ENCODE data around the gene CAPN8.
A peak's percentile ranks its signal among the peaks of the same experiment; 100 is the strongest.

The CAPN8 gene

GRCh38 chr1:223665592-223666312 is at the start of gene CAPN8:
CAPN8 (minus strand) TSS chr1:223665701; CDS start chr1:223665646, 55 bp downstream.
- DNase-seq (ENCODE audit: low read depth in 2 of 2) = no peak

DNA sequence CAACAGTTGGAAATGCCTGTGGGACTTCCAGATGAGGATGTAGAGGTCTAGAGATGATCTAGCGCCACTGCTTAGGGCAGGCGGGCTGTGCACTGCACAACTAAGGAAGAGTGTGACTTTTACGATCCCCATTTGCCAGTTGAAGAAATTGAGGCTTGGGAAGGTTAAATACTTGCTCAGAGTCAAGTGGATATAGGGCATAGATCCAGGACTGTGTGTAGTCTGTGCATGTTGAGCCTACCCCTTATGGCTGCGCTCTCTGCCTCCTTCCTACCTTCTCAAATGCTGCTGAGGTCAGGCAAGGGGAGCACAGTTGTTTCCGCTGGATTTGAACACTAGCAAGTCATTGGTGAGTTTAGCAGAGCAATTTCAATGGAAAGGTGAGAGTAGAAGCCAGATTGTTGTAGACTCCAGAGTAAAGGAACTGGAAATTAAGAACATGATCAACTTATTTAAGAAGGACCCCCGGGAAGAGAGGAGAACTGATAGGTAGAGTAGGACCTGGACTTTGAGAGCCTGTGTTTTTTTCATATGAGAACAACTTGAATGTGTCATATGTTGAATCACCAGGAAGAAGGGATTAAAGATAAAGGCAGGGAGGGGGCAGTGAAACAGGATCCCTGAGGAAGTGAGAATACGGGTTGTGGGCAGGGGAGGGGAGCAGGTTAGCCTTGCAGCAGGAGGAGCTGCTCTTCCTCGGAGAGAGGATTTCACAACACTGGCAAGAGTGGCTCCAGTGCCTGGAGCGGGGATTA is 49.5 kb upstream of the CAPN8 start:
- DNase-seq (ENCODE audit: low read depth in 2 of 2) = no peak

DNA sequence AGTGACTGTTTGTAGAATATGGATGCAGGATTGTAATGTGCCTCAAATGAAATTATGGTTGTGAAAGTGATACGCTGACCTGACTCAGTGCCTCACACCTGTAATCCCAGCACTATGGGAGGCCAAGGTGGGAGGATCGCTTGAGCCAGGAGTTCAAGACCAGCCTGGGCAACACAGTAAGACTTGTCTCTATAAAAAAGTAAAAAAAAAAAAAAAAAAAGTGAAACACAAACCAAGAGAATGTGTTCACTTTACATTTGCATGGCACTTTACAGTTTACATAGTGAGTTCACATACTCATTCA is 48.9 kb upstream of the CAPN8 start:
- DNase-seq (ENCODE audit: low read depth in 2 of 2) = no peak

DNA sequence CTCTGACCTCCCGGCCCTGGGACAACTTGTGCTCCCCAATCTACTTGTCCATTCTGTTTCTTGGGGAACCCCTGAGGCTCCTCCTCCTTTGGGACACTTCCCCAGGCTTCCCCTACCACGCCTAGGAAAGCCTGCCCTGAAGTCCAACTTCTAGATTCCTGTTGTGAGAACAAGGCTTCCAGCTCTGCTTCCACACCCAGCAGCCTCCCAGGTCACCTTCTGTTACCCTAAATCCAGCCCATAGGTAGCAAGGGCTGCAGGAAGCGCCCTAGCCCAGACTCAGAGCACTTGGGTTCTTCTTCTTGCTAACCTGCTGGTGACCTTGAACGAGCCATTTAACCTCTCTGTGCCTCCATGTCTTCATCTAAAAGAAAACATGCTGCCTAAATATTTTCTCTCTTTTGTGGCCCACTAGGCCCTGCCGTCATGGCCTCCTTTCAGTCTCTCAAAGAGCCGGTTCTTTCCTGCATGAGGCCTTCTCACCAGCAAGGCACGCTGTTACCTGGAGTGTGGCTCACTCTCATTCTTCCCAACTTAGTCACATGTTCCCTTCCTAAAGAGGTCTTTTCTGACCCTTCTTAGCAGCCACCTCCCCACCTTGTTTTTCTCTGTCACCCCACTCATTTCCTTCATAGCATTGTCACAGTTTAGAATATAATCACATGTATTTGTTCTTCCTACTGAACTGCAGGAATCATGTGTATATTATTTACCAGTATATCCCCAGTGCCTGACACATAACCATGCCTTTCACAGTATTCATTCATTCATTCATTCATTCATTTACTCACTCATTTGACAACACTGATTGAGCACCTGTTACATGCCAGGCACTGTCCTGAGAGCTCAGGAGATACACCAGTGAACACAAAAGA is 48.3 kb upstream of the CAPN8 start:
- no peak for DNase-seq (ENCODE audit: low read depth in 2 of 2)

DNA sequence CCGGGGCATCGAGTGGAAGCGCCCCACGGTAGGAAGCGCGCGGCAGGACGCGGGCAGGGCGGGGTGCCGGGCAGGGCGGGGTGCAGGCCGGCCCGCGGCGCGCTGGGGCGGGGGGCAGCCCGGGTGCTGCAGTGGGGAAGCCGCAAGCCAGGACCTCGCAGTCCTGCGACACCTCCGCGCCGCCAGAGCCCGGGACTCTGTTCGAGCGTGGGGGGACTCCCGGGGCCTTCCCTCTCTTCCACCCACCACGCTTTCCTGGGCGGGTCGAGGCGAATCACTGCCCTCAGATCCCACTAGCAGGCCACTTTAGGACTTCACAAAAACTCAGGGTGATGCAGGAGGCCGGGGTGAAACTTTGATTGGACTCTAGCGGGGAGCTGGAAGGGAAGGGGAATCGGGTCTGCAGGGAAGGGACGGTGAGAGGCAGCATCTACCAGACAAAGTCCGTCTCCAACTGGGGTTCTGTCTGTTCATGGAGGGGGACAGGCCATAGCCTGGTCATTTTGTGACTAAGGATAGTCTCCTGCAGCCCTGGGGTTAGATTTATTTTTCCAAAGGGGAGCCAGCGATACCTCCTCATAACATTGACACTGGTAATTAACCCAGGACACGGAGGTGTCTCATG is 47.5 kb upstream of the CAPN8 start:
- peak in 1 of 2 donors; percentile 31 for DNase-seq (ENCODE audit: low read depth in 2 of 2)

DNA sequence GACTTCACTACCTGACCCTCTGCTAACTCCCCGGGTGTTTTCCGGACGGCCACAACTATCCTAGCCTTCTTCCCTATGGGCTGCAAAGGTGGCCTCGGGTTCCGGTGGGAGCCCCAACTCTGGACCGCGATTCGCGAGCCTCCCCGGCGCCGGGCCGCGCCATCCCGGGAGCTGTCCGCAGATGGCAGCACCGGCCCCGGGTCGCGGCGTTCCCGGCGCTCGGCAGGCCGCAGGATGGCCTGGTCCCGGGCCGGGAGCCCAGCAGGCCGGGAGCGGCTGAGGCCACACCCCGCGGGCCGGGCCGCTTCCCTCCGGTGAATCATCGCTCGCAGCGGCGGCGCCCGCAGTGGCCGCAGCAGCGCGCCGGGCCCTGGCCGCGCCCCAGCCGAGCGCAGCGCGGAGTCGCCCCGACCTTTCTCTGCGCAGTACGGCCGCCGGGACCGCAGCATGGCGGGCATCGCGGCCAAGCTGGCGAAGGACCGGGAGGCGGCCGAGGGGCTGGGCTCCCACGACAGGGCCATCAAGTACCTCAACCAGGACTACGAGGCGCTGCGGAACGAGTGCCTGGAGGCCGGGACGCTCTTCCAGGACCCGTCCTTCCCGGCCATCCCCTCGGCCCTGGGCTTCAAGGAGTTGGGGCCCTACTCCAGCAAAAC is 46.8 kb upstream of the CAPN8 start, which contains the start of gene CAPN2:
Gene CAPN2 (plus strand): TSS at position 346 of the 656 bp plus-strand sequence. CDS start 102 bp downstream, at position 448.
- DNase-seq (ENCODE audit: low read depth in 2 of 2) = peak; percentile 33 to 37

DNA sequence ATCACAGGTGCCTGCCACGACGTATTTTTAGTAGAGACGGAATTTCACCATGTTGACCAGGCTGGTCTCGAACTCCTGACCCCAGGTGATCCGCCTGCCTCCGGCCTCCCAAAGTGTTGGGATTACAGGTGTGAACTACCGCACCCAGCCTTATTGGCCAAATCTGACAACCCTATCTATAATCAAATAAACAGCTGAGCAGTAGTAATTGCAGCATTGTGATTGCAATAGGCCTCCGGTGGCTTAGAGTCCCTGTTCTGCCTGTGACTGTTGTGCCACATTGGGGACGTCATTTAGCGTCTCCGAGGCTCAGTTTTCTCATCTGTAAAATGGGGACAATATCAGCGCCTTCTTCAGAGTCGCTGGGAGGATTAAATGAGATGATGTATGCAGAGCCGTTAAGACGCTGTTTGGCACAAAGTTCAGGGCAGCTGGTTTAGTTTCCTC is 46.3 kb upstream of the CAPN8 start:
- DNase-seq (ENCODE audit: low read depth in 2 of 2) = no peak

GRCh38 chr1:223711173-223711572 is 45.7 kb upstream of the CAPN8 start:
- no peak for DNase-seq (ENCODE audit: low read depth in 2 of 2)

DNA sequence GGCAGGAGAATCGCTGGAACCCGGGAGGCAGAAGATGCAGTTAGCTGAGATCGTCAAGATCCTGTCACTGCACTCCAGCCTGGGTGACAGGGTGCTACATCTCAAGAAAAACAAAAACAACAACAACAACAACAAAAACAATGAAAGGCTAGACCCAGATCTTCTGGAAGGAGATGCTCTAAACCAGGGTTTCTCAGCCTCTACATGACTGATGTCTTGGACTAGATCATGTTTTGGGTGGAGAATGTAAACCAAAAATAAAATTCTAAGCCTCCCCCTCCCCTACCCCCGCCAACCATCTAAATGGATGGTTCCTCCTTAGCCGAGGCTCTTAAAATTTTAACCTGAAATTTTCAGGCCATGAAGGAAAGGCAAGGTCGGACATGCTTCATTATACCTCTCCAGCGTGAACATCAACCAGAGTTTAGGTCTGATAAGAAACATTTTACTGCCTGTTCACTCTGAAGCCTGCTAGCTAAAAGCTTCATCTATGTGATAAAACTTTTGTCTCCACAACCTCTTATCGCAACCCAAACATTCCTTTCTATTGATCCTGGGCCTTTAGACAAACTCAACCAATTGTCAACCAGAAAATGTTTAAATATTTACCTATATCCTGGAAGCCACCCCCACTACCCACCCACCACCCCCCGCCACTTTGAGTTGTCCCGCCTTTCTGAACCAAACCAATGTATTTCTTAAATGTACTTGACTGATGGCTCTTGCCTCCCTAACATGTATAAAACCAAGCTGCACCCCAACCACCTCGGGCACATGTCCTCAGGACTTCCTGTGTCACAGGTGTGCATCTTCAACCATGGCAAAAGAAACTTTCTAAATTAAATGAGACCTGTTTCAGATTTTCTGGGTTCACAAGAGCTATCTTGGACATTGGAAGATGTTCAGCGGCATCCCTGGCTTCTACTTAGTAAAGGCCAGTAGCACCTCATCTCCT is 45.0 kb upstream of the CAPN8 start:
- no peak for DNase-seq (ENCODE audit: low read depth in 2 of 2)

DNA sequence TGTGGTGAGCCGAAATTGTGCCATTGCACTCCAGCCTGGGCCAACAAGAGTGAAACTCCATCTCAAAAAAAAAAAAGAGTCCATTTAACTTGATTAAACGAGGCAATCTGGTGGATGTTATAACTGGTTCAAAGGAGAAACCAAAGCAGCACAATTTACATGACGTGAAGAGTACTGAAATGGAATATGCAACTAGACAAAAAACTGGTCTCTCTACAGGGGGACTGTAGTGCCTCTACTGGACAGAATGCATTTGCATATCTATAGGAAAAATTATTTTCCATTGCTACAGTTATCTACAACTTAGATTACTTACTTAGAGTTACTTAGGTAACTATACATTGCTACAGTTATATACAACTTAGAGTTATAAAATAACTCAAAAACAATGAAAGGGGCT is 44.1 kb upstream of the CAPN8 start:
- DNase-seq (ENCODE audit: low read depth in 2 of 2) = no peak

- DNase-seq (ENCODE audit: low read depth in 2 of 2) = no peak
Observed at GRCh38 chr1:223708651-223709268, 43.3 kb upstream of the CAPN8 start.

DNA sequence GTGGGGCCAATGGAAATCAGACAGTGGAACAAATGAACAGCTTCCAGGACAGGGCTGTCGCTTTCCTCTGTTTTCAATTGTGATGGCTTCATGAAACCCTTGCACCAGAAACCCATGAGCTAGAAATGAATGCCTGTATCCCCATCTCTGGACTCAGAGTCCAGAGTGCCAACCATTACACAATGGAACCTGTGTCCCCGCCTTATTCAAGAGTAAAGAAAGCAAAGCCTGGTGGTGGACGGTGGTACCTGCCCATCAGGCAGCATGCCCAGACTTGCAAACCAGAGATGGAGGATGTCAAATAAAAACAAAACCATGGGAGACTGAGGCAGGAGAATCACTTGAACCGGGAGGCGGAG is 42.5 kb upstream of the CAPN8 start:
- DNase-seq (ENCODE audit: low read depth in 2 of 2) = no peak

GRCh38 chr1:223707256-223708000 is 41.9 kb upstream of the CAPN8 start:
- DNase-seq (ENCODE audit: low read depth in 2 of 2) = no peak

- DNase-seq (ENCODE audit: low read depth in 2 of 2) = no peak
Observed at GRCh38 chr1:223706077-223706973, 40.8 kb upstream of the CAPN8 start.

DNA sequence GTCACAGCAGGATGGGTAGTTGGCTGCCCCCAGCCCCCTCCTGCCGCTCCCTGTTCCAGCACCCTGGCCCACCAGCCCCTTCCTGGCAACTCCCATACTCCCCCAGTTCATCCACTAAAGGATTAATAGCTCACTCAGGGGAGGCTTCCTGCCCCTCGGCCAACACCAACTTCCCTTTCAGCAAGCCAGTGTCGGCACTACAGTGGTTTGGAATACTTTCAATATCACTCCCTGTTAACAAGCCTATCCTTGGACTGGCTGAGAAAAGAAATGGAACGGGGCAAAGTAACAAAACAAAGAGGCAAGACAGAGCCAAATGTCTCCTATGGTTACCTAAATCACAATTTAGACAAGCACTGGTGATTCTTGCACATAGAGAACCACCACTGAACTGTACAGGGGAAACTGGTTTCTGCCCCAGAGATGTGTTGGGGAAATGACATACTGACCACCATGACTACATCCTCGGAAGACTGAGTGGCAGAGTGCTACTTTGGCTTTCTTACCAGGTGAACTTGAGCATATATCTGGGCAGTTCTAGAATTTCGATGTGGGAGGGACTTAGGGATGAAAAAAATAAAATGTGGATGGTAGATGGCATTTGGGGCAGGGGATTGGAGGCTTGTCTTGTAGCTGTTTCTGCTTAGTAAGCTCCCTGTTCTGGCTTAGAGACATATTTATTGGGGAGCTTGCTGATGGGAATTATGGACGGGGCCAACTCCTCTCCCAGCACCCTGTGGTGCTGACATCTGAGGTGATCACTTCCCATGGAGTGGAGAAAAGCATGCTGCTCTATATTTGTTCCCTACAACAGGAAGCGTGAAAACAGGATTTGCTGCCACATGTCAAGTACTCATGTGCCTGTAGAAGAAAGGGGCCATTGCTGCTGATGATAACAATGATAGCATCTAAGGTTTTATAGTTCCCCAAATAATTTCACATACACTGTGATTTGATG is 39.7 kb upstream of the CAPN8 start:
- no peak for DNase-seq (ENCODE audit: low read depth in 2 of 2)

GRCh38 chr1:223703668-223704013 is 38.1 kb upstream of the CAPN8 start:
- DNase-seq (ENCODE audit: low read depth in 2 of 2) = no peak
